WERI-Rb-1 (cell line): ENCODE data around the gene GJB2.
A peak's percentile ranks its signal among the peaks of the same experiment; 100 is the strongest.

Source experiments
- DNase-seq: peaks from one replicate; pipeline ENCODE4 v3.0.0-alpha.2; 2020
- H3K27ac ChIP-seq: fragments of 250-450 bp; sonication (Bioruptor Pico); 2 replicates; pipeline ENCODE4 v1.5.1; 2020; ENCODE audit warnings: mild to moderate bottlenecking, moderate library complexity
- H3K27me3 ChIP-seq: fragments of 250-450 bp; sonication (Bioruptor Pico); 2 replicates; pipeline ENCODE4 v1.5.1; 2021; ENCODE audit warnings: mild to moderate bottlenecking, low read depth, moderate library complexity; ENCODE audit not compliant: insufficient read depth, severe bottlenecking
- H3K36me3 ChIP-seq: fragments of 250-450 bp; sonication (Bioruptor Pico); 2 replicates; pipeline ENCODE4 v1.5.1; 2020; ENCODE audit warnings: mild to moderate bottlenecking, moderate library complexity
- H3K4me3 ChIP-seq: 2 replicates; pipeline ENCODE4 v1.5.1; 2011; ENCODE audit warnings: low read depth, mild to moderate bottlenecking, control low read depth, low read length
- H3K9me3 ChIP-seq: fragments of 250-450 bp; sonication (Bioruptor Pico); 2 replicates; pipeline ENCODE4 v1.5.1; 2021; ENCODE audit warnings: mild to moderate bottlenecking, moderate library complexity; ENCODE audit not compliant: severe bottlenecking
- CTCF ChIP-seq: IDR thresholded peaks from 2 replicates; pipeline ENCODE4 v1.5.1; 2011; ENCODE audit warnings: low read depth, mild to moderate bottlenecking, control low read depth, inconsistent platforms, low read length

The GJB2 gene

GRCh38 chr13:20170921-20171320 is 21.8 kb downstream of the GJB2 start:
- Histone ChIP-seq H3K27ac (no peak overlapping the region), H3K27me3 (peaks cover 100% of the 10 kb centered on the region), H3K9me3 (no peaks in the 10 kb centered on the region), H3K4me3 (no peak overlapping the region), H3K36me3 (no peaks in the 10 kb centered on the region)
- no peak for TF ChIP-seq CTCF
- DNase-seq, result no peak

- H3K9me3 ChIP-seq, result peaks cover 5% of the 10 kb centered on the region
- no peak for TF ChIP-seq CTCF
- no peak overlapping the region for H3K27ac ChIP-seq
- no peak overlapping the region for H3K4me3 ChIP-seq
- DNase-seq, result no peak
- peaks cover 100% of the 10 kb centered on the region for H3K27me3 ChIP-seq
- no peaks in the 10 kb centered on the region for H3K36me3 ChIP-seq
Measured at GRCh38 chr13:20168396-20168795, 24.3 kb downstream of the GJB2 start.

- H3K27me3 ChIP-seq, result peaks cover 100% of the 10 kb centered on the region
- H3K9me3 ChIP-seq, result peaks cover 5% of the 10 kb centered on the region
- H3K4me3 ChIP-seq, result no peak overlapping the region
- no peak overlapping the region for H3K27ac ChIP-seq
- no peaks in the 10 kb centered on the region for H3K36me3 ChIP-seq
- no peak for DNase-seq
- TF ChIP-seq CTCF, result no peak
Measured at GRCh38 chr13:20165417-20166257, 27.1 kb downstream of the GJB2 start.

- Histone ChIP-seq H3K4me3 (no peak overlapping the region), H3K27me3 (peaks cover 98% of the 10 kb centered on the region), H3K27ac (no peak overlapping the region), H3K36me3 (no peaks in the 10 kb centered on the region), H3K9me3 (peaks cover 5% of the 10 kb centered on the region)
- TF ChIP-seq CTCF, result no peak
- DNase-seq, result no peak
Measured at GRCh38 chr13:20161951-20162300, 30.8 kb downstream of the GJB2 start.

GRCh38 chr13:20161275-20161950 is 31.3 kb downstream of the GJB2 start:
- Histone ChIP-seq H3K4me3 (peak overlapping the region; percentile 23), H3K9me3 (peaks cover 5% of the 10 kb centered on the region), H3K36me3 (no peaks in the 10 kb centered on the region), H3K27me3 (peaks cover 98% of the 10 kb centered on the region), H3K27ac (no peak overlapping the region)
- TF ChIP-seq CTCF, result no peak
- DNase-seq, result no peak
